Body of pancreas (tissue), 4 donors: ENCODE measurements around the gene SRPK2.
"Not testable (repeated sequence)": the region's sequence is repeated elsewhere in the genome, so short reads cannot be mapped to it uniquely, and the experiment has no call there.

ENCODE experiments used
- CTCF ChIP-seq, 7 experiments: fragments of 450-650 bp in 4 of 7; fragments of 200-600 bp in 3 of 7; sonication (generic) in 3 of 7; IDR thresholded peaks; one replicate each; pipeline ENCODE4 v1.5.1; 2016 to 2019; ENCODE audit warnings: antibody characterized with exemption in 7 of 7
- POLR2A ChIP-seq, 3 donors: fragments of 450-650 bp; IDR thresholded peaks; one replicate each; pipeline ENCODE4 v1.6.1; 2016; ENCODE audit warnings: antibody characterized with exemption in 3 of 3, mild to moderate bottlenecking in 2 of 3

- TF ChIP-seq CTCF, POLR2A (IDR thresholded peaks at IDR 0.05): not testable (repeated sequence)
Observed at GRCh38 chr7:105232829-105233291, 155.9 kb downstream of the SRPK2 start.
